Putamen (tissue), 1 donor: ENCODE measurements around the gene CLASP1.

Source experiments
- DNase-seq: peaks from one replicate; pipeline ENCODE4 v3.0.0-alpha.2; 2016; ENCODE audit warnings: low spot score

The CLASP1 gene

DNA sequence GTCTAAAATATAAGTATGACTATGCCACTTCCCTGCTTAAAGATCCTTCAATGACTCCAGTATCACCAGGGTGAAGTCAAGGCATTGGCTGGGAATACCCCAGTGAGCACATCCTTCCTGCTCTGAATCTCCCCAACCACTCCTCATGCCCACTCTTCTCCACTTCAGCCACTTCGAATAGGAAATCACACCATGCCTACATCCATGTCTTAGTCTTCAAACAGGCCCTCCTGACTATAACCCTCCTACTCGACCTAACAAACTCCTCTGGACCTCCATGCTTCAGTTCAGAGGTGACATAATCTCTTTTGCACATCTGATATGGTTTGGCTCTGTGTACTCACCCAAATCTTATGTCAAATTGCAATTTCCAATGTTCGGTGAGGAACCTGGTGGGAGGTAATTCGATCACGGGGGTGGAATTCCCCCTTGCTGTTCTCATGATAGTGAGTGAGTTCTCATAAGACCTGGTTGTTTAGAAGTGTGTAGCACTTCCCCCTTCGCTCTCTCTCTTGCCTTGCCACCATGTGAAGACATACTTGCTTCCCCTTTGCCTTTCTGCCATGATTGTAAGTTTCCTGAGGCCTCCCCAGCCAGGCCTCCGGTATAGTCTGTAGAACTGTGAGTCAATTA lies 276.4 kb downstream of the CLASP1 start:
- peak; percentile 31 for DNase-seq

GRCh38 chr2:121372082-121372481 lies 277.2 kb downstream of the CLASP1 start:
- no peak for DNase-seq

GRCh38 chr2:121368836-121369235 lies 280.4 kb downstream of the CLASP1 start:
- DNase-seq: no peak

DNA sequence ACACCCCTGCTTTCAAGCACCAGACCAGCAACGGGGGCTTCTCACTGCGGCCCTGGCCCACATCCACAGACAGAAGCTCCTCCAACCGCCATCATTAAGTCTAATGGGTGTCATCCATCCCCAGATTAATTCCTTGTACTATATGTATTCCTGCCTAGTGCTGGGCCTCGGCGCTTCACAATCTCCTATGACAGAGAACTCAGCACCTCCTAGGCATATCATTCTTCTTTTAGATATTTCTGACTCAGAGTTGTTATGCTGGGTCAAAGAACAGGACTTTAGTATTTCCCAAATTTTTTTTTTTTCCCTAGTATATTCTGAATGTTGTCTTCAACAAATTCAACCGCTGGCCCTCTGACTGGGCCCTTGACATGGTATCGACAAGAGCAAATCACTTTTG lies 281.1 kb downstream of the CLASP1 start:
- no peak for DNase-seq

GRCh38 chr2:121367246-121367900 lies 281.9 kb downstream of the CLASP1 start:
- no peak for DNase-seq

DNA sequence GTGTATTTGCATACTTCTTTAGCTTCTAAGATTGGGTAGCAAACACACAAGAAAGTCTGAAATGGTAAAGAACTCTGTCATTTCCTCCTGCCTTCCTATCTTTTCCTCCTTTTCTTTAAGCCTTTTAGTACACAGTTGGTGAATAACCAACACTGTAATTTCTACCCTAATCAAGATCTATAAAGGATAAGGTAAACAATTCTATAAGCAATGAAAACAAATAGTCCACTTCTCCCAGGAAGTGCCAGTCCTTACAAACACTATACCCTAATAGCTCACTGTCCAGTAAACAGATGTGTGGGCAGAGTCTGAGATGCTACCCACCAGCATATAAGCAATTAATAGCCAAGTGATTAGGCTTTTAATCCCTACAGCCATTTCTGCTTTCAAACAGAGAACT lies 283.2 kb downstream of the CLASP1 start:
- DNase-seq: no peak

DNA sequence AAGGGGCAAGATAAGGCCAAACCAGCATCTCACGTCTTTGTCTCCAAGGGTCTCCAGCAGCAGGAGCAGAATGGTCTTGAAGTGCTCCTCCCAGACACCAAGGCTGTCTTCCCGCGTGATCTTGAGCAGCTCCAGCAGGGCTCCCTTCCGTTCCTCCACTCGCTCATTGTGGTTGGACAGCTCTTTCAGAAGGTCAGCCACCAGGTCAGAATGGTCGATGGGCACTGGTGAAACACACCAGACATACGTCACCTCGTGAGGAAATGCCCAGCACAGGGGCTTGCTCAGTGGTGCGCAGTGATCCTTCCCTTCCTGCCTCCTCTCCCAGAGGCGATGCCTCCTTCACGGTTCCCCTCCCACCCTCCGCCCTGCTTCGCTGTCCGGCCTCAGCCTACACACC lies 284.2 kb downstream of the CLASP1 start:
- DNase-seq: no peak

- DNase-seq: no peak
Measured at GRCh38 chr2:121363632-121364420, 285.4 kb downstream of the CLASP1 start.

DNA sequence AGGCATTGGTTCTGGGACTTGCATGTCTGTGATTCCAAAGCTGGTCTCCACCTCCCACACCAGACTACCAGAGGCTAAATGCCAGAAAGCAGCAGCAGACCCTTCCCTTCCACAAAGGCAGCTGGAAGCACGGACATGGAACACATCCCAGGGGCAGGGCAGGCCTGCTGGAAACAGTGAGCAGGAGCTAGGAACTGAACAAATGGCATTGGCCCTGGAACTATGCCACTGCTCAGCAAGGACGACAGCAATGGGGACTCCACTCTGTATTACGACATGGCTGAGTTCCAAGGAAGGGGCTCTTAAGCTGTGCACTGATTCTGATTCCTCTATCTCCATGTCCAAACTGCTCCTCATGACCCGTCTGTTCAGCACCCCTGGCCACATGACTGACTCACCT lies 286.5 kb downstream of the CLASP1 start:
- no peak for DNase-seq

DNA sequence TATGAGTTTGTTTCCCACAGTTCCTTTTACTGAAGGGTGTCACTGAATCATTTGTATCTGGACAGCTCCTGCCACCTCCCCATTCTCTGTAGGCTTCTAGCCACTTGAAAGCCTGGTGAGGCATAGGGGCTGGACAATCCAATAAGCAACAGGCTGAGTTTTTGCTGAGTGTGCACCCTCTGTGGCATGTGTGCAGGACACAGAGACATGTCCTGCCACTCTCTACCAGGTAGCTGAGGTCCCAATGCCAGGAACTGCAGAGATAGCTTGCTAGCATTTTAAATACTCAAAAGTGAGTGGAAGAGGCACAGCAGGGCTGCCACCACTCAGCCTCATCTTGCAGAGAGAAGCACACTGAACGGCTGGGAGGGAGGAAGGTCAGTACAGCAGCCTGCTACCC lies 287.0 kb downstream of the CLASP1 start:
- DNase-seq: no peak

DNA sequence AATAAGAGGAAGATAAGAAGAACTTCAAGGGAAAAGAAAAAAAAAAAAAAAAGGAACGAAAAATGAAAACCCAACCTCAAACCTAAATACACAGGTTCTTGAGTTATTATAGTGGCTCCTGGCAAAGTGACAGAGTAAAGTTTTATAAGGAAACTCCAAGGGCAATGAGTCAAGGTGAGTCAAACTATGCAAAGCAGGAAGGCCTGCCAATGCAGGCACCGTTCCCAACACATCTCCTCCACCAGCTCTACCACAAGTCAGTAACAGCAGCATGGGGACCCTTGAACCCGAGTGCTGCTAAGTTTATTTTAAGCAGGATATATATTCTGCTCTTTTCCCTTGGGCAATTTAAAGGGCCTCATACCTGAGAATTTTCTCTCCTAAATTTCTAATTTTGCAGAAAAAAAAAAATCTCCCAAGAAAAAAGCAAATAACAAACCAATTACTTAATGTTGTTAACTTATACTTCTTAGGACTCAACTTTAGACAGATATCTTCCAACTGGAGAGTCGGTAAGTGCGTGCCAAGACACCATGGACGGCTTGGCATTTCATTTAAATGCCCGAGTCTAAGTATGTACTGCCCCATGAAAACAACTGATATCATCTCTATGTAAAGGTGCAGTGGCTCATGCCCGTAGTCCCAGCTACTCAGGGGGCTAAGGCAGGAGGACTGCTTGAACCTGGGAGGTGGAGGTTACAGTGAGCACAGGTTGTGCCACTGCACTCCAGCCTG lies 288.5 kb downstream of the CLASP1 start:
- no peak for DNase-seq

- no peak for DNase-seq
Measured at GRCh38 chr2:121359716-121360565, 289.3 kb downstream of the CLASP1 start.

- no peak for DNase-seq
Measured at GRCh38 chr2:121359170-121359569, 290.1 kb downstream of the CLASP1 start.

DNA sequence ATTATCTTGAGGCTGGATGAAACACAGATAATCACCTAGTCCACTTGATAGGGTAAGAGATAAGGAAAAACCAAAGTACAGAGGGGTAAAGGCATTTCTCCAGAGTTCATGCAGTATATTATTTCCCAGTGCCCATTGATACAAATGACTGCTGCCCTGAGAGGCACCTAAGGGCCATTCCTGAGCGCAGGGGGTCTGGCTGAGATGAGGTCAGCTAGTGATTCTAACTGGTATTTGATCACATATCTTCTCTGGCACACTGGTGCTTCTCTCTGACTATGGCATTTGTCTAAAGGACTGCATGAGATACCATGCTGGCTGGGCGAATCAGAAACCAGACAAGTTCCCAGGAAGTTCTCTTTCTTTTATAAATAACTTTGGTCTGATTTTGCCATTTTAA lies 291.0 kb downstream of the CLASP1 start:
- DNase-seq: no peak

DNA sequence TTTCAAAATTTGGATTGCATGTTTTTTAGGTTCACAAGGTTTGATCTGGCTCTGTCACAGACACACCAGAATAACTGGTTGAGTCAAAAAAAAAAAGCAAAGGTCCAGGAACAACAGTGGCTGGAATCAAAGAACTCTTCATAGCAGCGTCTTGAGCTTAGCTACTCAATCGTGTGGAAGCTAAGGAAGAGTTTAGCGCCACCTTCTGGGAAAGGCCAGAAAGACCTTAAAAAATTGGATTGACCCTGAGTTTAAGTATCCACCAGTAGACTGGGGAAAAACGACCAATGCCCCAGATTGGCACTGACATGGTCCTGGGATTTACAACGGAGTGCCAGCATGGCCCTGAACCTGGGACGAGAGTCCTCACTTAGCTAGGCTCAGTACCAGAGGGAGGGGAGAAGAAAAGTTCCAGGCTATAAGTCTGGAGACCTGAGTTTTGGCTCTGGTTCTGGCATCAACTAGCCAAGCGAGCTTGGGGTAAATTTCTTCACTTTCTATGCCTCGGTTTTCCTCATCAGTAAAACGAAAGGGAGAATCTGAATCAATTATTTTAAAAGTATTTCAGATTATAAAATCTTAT lies 293.1 kb downstream of the CLASP1 start:
- DNase-seq: peak; percentile 61

DNA sequence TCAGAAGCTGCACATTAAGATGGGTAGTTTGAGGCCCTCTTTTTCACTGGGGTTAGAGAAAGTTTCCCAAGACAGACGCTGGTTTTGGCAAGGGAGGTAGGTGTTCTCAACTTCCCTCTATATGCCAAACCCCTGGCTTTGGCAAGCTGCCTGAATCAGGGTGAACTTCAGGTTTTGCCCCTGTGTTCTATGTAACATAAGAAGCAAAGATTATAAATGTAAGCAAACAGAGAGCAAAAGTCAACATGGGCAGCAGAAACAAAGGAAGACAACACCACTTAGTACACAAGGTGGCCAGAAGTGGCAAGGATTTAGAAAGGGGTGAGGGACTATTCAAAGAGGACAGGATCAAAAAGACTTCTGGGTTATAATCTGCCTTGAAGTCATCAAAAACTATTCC lies 293.8 kb downstream of the CLASP1 start:
- DNase-seq: no peak

DNA sequence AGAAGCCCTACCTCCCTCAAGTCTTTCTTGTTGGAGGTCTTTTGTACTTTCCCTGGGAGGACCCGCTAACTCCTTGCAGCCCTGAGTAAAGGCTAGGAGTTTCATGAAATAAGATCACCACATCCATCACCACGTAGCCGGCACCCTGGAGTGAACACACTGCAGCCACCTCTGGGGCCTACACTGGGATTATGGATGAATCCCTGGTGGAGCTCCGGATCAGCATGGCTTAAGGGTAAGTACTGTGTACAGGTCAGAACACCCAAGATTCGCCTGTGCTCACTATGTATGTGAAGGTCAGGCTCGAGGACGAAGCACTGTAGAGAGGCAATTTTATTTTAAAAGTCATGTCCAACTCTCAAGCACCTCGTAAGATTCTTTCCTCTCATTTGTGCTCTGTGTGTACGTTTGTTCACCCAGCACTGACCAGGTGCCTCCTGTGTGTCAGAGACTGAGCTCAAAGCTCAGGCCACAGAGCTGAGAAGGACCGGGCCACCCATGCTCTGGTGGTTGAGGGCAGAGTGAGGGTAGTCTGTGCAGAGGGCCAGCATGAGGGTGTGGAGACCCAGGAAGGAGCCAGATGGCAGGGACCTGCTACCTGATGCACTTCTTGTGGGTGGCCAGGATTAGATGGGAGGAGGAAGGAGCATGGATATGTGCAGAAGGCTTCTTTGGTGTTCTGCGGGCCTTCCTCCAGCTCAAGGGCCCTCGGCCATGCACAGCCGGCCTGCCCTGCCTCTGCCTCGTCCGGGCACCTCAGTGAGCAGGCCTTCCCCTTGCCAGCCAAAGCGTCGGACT lies 297.5 kb downstream of the CLASP1 start:
- DNase-seq: no peak

DNA sequence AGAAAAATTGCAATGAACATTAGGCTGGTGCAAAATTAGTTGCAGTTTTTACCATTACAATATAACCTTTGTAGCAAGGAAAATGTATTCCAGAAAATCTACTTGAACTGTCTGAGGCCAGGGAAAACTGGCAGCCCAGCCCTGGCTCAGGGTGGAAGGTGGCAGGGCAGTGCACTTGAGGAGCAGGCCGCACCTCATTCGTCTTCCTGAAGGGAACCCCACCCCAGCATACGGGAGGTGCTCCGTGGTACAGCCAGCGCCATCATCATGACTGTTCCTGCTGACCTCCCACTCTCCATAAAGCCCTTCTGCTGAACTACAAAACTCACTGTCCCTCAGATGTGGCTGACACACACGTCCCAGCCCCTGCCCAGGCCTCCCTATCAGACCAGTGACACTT lies 298.4 kb downstream of the CLASP1 start:
- DNase-seq: no peak

DNA sequence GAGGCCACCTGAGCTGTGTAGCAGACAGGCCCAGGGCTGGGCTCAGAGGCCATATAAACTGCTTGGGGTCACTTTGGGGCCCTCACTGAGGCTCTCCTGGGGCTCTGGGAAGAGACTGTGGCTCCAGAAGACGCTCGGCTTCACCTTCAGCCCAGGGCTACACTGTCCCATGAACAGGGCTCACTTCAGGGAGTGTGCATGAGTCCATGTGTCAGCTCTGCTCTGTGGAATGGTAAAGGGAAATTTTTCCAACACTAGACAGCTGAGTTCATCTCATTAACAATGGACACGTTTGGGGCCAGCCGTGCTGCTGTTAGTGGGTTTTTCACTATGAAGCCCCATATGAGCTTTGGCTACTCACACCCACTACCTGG lies 298.9 kb downstream of the CLASP1 start:
- no peak for DNase-seq

- no peak for DNase-seq
Measured at GRCh38 chr2:121349721-121350401, 299.4 kb downstream of the CLASP1 start.
